ENCODE measurements around the gene OTUD7B.
"Not testable (repeated sequence)": the region's sequence is repeated elsewhere in the genome, so short reads cannot be mapped to it uniquely, and the experiment has no call there.

Gene OTUD7B

DNA sequence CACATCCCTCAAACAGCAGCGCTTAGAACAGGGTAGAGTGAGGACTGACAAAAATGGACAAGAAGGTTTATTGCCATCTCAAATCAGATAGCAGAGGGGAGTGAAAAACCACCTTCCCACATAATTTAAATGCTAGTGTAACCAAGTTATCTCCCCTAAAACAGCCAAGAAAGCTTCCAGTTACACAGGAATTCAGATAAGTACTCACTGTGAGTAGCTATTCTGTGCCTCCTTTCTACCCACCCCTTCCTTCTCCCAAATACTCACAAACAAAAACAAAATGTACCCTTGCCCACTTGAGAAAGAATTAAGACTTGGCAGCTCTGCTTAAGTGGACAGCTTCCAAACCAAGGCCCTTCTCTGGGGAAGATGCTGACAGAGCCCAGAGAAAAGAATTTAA, 9.1 kb downstream of the OTUD7B start:
- no peak for DNase-seq

GRCh38 chr1:149997585-149998262, 12.8 kb downstream of the OTUD7B start:
- DNase-seq = no peak

- DNase-seq = no peak
These were observed 14.6 kb downstream of the OTUD7B start for GRCh38 chr1:149995927-149996326.

DNA sequence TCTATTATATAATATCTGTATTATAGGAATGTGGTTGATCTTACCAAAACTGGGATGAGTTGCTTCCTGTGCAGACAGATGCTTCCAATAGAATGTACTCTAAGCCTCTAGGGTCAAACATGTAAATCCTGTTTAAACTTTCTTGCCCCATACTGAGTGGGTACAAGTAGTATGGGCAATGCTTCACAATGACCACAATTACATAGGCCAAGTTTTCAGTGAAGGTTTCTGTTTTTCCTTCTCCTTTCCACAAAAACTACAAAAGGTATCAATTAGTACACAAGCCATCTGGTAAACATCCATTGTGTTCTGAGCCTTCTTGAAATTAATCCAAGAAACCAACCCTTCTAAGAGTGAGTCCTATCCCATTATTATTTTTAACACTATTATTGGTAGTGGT, 16.8 kb downstream of the OTUD7B start:
- no peak for DNase-seq

GRCh38 chr1:149993181-149993580, 17.3 kb downstream of the OTUD7B start:
- no peak for DNase-seq

- DNase-seq = no peak
These were observed 23.3 kb downstream of the OTUD7B start for GRCh38 chr1:149987297-149987595.

GRCh38 chr1:149986486-149987296, 23.8 kb downstream of the OTUD7B start:
- DNase-seq = no peak

DNA sequence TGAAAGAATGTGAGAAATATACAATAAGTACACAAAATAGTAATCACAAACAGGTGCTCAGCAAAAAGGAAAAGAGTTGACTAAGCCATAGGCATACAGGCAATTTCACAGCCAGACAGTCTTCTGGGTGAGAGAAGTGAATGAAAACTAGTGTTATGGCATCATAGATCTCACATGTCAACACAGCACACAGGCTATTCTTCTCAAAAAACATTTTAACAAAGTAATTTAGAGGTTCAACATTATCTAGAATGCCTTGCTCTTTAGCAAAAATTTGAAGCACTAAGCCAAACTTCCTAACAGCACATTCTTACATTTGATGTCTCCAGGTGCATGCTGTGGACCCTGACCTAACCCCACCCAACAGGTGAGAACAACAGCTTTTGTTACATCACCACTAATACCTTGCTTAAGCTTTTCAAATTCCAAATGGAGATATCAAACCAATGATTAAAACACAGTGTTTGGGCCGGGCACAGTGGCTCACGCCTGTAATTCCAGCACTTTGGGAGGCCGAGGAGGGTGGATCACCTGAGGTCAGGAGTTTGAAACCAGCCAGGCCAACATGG, 30.5 kb downstream of the OTUD7B start:
- DNase-seq = no peak

- DNase-seq = no peak
These were observed 31.1 kb downstream of the OTUD7B start for GRCh38 chr1:149979245-149979971.

GRCh38 chr1:149978547-149979023, 31.9 kb downstream of the OTUD7B start:
- no peak for DNase-seq

DNA sequence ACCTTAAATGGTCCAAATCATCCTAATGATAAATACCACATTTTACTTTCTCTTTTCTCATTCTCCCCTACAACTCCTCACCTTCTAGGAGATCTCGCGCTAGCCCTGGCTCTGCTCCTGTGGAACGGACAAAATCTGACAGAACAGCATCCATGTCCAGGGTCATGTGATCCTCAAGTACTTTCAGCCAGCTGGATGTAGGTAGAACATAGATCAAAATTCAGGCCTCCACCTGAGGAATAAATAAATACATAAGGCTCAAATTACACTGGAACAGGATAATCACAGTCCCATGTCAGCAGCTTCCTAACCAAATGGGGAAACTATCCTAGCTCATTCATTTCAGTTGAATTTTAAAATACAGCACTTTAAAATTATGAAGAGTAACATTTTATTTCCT, 33.2 kb downstream of the OTUD7B start:
- peak; percentile 38 to 51 for DNase-seq

DNA sequence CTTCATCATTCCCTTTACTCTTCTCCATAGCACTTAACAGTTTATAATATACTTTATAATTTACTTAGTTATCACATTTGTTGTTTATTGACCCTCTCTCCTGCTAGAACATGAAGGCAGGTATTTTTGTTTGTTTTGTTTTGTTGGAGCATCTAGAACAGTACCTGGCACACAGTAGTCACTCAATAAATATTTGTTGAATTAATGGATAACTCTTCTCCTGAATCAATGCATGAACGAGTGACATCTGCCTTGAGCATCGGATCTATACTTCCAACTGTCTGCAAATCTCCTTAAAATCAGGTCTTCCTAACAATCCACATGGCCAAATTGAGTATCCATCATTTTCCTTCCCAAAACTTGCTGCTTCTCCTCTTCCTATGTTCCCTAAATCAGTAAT, 38.0 kb downstream of the OTUD7B start:
- DNase-seq = no peak

- DNase-seq = no peak
These were observed 42.9 kb downstream of the OTUD7B start for GRCh38 chr1:149967646-149968045.

GRCh38 chr1:149967041-149967440, 43.5 kb downstream of the OTUD7B start:
- no peak for DNase-seq

DNA sequence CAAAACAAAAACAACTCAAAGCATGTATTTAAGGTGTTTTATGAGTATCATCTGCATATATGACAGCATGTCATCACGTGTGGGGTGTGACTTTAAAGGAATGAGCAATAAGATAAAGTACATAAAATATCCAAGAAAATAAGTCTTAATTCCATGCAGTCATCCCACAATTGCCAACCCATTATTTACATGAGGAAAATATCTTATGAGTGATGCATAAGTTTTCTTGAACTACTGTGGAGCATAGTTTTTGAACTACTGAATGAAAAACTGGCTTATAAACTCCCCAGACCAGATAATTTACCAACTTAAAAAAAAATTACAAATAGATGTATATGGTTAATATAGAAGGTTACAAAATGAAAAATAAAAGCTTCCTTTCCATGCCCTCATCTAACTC, 44.1 kb downstream of the OTUD7B start:
- DNase-seq = no peak

DNA sequence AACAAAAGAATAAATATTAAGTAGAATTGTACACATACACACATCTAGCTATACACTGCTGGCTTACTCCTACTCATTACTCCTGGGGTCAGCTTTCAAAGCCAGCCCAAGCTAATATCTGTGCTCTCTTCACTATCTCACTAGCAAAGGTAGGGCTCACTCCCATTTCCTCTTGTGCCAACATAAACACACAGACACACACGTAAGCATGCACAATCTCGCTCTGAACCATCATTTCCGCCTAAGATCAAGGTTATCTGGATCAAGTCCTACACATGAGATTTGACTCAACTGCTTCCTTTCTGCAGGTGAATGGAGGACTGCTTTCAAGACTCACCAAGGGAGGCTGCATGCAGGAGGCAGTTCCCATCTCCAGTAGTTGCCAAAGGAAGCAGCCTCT, 45.1 kb downstream of the OTUD7B start:
- no peak for DNase-seq

GRCh38 chr1:149963358-149963757, 47.2 kb downstream of the OTUD7B start:
- no peak for DNase-seq

DNA sequence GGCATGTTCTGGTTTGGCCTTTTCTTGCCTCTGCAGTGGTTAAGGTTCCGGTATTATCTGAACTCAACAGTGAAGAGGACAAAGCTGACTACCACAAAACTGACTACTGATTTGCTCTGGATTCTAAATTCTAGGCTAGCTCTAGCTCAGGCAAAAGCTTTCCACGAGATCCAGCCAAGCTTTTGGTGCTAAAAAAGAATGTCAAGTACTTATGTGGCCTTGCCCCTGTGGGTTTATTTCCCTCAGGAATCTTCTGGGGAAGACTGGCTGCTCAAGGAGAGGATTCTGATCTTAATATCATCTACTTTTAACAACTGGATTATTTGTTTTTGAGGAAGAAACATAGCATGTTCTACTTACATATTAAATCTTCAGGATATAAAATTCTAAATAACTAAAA, 47.8 kb downstream of the OTUD7B start:
- no peak for DNase-seq

DNA sequence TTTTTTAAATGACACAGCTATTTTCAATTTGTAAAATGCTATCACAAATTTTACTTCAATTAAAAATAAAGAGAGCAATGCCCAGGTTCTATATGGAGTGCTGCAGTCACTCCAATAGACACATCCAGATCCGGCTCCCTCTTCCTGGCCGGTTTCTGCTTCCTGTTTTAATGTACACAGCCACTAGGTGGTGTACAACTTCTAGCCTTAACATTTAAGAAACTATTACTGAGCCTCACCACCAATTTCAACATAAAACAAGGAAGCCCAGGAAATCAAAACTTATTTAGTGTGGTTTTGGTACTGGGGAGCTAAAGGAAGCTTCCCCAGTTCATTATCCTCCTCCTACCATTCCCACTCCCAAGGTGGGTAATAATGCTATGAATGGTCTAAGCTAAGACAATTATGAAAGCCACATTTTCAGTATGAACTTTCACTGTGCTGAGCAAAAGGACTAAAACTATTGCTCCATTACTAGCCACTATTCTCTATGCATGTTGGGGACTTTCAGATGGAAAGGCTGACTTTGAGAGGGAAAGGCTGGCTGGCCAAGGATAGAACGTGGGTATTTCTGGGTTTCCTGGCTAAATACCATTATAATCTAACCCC, 48.4 kb downstream of the OTUD7B start:
- peak; percentile 76 to 92 for DNase-seq

GRCh38 chr1:149957548-149957947, 53.0 kb downstream of the OTUD7B start:
- not testable (repeated sequence) for DNase-seq

DNA sequence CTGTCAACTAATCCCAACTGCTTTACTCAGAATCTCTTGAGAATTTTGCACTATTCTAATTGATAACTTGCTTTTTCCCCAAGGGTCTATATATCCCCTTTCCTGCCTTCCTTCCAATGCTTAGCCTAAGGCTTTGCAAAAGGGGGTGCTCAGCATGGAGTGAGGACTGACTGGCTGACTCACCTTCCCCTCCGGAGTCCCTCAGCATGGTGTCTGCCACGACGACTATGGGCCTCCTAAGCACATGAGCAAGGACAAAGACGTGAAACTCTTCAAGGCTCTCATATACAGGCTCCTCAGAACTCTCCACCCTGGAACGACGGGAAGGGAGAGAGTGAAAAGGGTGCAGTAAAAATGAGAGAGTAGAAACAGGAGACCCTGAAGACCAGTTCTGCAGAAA, 60.6 kb downstream of the OTUD7B start:
- no peak for DNase-seq

DNA sequence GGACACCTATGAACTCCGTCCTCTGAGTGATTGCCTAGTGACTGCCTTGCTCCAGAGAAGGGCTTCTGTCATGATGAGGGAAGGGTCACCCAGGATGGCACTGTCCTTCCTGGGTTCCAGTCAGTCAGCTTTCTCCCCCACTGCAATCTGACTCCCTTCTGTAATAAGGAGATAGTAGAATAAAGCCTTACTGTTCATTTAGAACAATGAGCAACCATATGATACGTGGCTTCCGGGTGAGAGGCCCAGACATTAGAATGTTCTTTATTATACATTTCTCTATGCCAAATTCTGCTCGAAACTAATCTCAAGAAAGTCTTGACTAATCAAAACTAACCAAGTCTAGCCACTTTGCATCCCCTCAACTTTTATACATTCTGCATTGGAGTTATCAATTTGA, 65.3 kb downstream of the OTUD7B start:
- DNase-seq = no peak

- no peak for DNase-seq
These were observed 67.6 kb downstream of the OTUD7B start for GRCh38 chr1:149942885-149943284.

All from NCI-H526 (cell line).